T-helper 2 cell treated with Interferon-gamma antibody and Interleukin-4, amounts not matched to agents 100 ng/mL and 5 ng/mL, for 36 hours (primary cell): ENCODE results near the gene TPSB2. TPM values are rescaled to one million over a fixed set of nuclear protein-coding genes. Genes with fewer than 3 reads are reported as not detected.
"Not testable (repeated sequence)": the region's sequence is repeated elsewhere in the genome, so short reads cannot be mapped to it uniquely, and the experiment has no call there.

Source experiments
- intact Hi-C: fragments of 100-400 bp; cut with micrococcal nuclease; formaldehyde crosslinking; loops from one replicate; pipeline ENCODE4 v1.15.1; 2023
- total RNA-seq: library from RNA; stranded (reverse); gene quantifications from 2 replicates; pipeline ENCODE4 v1.2.3, GENCODE V29; 2022

The TPSB2 gene
- total RNA-seq, 1 donor from 2014 or later: not detected

DNA sequence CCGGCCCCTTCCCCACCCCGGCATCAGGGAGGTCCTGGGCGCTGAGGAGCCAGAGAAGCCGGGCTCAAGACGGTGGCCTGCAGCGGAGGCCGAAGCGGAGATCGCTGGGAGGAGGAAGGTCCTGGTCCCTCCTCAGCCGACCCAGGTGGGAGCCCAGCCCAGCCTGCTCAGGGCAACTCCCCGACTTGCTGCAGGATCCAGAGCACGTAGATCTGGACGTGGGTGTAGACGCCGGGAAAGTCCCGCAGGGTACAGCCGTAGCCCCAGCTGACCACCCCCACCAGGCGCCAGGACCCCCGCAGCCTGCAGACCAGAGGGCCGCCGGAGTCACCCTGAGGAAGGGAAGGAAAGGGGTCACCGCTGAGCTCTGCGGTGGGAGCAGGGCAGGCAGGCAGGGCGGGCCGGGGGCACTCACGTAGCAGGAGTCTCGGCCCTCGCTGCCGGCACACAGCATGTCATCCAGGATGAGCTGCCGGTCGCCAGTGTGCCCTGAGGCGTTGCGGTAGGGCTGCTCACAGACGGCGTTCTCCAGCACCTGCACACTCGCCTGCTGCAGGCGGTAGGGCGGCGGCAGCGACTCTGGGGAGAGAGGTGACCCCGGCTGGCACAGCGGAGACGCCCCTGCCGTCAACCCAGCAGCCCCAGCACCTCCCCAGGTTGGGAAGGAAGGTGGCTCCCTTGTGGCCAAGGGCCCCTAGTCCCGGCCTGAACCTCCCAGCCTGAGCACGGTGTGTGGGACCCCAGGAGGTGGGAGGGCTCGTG lies 31.3 kb upstream of the TPSB2 start:
- intact Hi-C loops: no loop called here

DNA sequence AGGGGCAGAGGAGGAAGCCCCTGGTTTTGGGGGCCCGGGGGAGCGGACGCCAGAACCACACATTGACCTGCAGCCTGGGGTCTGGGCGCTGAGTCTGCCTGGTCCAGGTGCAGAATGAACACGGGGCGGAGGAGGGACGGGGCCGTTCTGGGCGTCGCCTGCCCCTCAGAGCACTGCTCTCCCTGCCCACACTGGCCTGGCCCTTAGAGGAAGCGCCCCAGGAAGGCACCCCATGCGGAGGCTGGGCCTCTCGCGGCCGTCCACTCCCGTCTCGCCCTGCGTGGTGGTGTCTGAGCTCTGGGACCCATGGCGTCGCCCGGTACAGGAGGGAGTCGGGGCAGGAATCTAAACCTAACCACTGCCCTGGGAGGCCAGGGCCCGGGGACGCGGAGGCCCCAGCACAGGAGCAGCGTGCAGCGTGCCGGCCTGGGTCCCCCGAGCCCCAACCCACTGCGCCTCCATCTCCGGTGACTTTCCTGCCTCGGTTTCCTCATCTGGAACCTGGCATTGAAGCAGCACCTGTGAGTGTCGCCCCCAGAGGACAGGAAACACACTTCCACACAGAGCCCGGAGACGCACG lies 30.2 kb upstream of the TPSB2 start:
- intact Hi-C loops: no loop called here

DNA sequence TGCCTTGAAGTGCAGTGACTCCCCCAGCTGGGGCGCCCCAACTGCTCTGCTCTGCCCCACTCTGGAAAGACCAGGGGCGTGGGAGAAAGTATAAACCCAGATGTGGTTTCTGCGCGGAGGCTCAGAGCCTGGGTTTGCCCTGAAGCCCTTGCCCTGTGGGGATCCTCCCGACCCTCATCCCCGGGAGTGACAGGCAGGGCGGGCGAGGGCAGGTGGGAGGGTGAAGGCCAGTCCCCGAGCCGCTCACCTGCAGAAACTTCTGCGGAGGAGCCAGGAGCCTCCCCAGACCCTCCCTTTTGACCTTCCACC lies 29.7 kb upstream of the TPSB2 start:
- intact Hi-C loops: no loop called here

DNA sequence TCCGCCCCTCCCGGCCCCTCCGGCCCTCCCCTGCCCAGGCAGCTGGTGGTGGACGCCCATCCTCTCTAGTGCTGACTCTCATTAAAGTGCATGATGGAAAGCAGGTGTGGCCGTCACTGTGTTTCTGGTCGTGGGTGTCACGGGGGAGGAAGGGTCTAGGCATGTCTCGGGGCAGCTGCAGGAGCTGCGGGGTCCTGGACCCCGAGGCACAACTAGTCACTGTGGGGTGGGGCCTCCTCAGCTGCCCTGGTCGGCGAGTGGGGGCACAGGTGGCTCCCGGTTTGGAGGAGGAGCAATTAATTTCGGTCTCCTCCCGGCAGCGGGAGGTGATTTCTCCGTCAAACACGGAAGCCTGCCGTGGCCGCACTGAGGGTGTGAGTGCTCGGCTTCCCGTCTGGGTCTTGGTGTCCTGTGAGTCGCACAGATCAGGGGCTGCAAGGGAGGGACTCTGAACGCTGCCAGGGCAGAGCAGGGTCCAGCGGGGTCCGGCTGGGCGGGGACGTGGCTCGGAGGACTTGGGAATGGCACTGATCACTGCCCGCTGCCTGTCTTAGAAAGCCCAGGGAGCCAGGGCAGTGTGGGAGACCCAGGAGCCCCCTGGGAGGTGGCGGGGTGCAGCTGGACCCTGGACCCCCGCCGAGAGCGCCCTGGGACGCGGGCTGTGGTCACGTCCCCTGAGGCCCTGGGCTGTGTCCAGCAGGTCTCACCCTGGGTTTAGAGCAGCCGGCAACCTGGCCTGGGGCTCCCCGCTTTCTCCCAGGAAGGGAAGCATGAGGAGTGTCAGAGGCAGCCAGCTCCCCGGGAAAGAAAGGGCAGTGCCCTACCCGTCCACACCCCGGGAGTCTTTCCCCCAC lies 29.1 kb upstream of the TPSB2 start:
- intact Hi-C loops: no loop called here

DNA sequence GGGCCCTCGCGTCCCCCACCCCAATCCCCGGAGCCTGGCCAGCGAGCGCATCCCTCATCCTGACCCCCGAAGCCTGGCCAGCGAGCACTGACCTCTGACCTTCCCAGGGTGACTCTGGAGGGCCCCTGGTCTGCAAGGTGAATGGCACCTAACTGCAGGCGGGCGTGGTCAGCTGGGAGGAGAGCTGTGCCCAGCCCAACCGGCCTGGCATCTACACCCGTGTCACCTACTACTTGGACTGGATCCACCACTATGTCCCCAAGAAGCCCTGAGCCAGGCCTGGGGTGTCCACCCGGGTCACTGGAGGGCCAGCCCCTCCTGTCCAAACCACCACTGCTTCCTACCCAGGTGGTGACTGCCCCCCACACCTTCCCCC lies 28.2 kb upstream of the TPSB2 start:
- intact Hi-C loops: no loop called here

DNA sequence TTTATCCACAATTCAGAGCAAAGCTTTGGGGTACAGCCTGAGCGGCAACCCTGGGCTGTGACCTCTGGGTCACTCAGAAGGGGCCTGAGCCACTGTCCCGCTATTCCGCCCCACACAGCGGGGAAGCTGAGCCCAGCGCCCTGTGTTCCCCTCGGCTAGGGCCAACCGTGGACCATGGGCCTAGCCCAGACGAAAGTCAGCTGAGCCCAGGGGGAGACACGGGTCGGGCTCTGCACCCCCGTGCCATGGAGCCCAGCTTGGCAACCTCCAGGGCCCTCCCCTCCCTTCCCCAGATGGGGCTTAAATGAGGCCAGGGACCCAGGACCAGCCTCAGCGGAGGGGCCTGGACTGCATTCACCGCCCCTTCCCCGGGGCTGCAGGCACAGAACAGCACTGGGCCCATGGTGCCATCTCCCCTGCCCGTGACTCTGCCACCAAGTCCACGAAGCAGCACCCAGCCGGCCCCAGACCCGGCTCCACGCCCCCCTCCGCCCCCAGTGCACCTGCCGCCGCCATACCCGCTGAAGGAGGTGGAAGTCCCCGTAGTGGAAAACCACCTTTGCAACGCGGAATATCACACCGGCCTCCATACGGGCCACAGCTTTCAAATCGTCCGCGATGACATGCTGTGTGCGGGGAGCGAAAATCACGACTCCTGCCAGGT lies 27.7 kb upstream of the TPSB2 start:
- intact Hi-C loops: no loop called here

DNA sequence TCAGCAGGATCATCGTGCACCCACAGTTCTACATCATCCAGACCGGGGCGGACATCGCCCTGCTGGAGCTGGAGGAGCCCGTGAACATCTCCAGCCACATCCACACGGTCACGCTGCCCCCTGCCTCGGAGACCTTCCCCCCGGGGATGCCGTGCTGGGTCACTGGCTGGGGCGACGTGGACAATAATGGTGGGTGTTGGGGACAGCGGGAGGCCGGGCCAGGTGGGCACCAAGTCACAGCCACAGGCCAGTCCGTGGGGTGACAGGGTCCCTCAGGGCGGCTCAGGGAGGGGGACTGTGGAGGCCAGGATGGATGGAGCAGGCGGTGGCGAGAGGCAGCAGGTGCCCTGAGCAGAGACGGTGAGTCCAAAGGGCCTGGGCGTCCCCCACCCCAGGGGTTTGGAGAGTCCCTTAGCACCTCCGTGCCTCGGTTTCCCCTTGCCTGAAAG lies 26.9 kb upstream of the TPSB2 start:
- intact Hi-C loops: no loop called here

DNA sequence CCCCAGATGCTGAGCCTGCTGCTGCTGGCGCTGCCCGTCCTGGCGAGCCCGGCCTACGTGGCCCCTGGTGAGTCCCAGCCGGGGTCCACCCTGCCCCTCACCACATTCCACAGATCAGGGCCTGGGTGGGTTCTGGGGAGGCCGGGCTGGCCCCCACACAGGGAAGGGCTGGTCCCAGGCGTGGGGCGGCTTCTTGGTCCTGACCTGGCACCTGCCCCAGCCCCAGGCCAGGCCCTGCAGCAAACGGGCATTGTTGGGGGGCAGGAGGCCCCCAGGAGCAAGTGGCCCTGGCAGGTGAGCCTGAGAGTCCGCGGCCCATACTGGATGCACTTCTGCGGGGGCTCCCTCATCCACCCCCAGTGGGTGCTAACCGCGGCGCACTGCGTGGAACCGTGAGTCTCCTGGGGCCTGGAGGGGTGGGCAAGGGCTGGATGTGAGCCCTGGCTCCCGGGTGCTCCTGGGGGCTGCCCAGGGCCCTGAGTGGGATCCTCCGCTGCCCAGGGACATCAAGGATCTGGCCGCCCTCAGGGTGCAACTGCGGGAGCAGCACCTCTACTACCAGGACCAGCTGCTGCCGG lies 26.4 kb upstream of the TPSB2 start:
- intact Hi-C loops: not testable (repeated sequence)

DNA sequence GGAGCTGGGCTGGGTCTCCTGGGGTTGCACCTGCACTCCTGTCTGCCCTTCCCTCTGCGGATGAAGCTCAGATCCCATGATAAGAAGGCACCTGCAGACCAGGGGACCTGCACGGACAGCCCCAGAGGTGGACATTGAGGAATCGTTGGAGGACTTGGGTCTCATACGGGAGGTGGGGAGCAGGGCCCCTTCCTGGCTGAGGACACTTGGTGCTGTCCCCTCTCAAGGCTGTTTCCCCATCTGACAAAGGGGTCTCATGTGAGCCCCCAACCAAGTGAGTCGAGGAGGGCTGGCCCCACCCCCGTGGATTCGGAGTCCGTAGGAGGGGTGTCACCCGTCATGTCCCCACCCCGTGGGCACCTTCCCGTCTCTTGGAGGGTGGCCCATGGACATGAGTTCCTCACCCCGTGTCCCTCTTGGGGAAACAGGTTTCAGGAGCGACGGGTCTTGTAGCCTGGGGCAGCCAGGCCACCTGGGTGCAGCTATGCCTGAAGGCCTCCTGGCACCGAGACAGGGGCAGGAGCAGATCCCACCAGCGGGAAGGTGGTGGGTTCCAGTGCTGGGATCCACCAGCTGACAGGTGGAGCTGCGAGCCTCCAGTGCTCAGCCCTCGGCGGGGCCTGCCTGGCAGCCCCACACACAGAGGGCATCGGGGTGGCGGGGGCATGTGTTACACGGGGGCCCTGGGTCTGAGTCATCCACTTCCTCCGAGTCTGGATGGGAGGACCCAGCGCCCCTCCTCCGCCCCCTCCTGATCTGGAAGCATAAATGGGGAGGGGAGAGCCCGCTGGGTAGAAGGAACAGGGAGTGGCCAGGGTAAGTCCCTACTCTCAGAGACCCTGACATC lies 25.5 kb upstream of the TPSB2 start, which contains the start of gene TPSD1:
Gene TPSD1, plus strand, starts transcription at position 794 of the 847 bp plus-strand sequence. CDS start 212 bp downstream, outside the sequence.
- intact Hi-C loops: not testable (repeated sequence)

DNA sequence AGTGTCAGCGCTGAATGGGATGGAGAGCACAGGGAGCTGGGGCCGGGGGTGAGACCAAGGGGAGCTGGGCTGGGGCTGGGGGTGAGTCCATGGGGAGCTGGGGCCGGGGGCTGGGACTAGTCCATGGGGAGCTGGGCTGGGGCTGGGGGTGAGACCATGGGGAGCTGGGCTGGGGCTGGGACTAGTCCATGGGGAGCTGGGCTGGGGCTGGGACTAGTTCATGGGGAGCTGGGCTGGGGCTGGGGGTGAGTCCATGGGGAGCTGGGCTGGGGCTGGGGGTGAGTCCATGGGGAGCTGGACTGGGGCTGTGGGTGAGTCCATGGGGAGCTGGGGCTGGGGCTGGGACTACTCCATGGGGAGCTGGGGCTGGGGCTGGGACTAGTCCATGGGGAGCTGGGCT lies 24.8 kb upstream of the TPSB2 start:
- intact Hi-C loops: not testable (repeated sequence)

DNA sequence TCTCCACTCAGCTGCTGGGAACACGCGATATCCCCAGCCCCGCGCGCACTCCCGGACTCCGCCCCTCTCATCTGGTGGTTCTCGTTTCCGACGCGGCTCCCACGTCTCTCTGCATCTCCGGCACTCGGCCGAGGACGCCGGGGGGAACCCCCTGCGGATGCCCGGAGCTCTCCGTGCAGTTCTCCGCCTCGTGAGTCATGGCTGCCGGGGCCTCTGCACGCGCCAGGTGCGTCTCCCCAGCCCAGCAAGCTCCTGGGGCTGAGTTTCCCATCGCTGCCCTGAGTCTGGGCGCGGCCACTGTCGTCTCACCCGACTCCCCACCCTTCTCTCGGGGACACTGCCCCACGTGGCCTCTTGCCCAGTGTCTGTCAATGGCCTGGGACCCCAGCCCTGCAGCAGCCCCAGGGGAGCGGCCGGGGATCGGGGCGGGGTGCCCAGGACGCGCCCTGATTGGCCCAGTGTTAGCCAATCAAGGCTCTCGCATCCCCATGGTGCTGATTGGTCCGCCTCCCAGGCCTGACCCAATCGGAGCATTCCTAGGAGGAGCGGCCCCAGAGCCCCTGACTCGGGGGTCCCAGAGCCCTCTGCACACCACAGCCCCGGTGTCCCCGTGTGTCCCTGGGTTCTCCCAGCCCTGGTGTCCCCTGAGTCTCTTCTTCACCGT lies 23.8 kb upstream of the TPSB2 start:
- intact Hi-C loops: not testable (repeated sequence)

DNA sequence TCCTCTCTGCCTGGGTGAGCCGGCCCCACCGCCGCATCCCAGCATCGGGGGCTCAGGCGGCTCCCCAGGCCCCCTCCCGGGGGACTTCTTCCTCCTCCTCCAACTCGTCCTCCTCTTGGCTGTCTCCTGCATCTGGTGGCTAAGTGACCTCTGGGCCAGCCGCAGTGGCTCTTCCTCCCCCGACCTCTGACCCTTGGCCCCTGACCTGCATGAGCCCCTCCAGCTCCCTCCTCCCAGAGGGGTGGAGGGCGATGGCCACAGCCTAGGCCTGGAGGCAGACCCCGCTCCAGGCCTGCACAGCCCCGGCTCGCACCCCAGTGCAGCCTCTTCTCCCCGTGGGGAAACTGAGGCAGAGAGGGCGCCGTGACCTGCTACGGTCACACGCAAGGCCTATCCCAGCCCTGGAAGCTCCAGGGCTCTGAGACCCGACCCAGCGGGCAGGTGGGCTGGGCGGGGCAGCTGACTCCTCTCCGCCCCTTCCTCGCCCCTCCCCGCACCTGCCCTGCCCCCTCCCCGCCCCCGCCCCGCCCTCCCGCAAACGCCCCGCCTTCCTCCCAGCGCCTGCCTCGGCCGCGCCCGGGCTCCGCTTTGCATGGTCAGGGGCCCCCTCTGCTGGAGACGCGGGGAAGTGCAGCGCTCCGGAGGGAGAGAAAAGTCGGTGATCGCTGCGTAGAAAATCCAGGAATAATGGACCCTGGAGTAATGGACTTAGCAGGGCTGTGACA lies 19.2 kb upstream of the TPSB2 start:
- intact Hi-C loops: not testable (repeated sequence)

DNA sequence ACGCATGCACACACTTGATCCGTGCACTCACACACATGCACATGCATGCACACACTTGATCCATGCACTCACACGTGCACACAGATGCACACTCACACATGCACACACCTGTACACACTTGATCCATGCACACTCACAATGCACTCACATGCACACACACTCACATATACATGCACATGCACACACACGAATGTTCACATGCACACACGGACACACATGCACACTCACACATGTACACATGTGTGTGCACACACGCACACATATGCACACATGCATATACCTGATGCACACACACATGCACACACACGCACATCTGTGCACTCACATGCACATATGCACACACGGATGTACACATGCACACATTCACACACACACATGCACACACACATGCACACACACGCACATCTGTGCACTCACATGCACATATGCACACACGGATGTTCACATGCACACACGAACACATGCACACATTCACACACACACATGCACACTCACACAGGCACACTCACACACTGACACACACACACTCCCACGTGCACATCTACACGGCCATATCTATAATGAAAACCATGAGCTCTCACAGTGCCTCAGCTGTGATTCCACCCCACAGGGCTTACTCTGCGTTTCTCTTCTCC lies 18.0 kb upstream of the TPSB2 start:
- intact Hi-C loops: not testable (repeated sequence)

DNA sequence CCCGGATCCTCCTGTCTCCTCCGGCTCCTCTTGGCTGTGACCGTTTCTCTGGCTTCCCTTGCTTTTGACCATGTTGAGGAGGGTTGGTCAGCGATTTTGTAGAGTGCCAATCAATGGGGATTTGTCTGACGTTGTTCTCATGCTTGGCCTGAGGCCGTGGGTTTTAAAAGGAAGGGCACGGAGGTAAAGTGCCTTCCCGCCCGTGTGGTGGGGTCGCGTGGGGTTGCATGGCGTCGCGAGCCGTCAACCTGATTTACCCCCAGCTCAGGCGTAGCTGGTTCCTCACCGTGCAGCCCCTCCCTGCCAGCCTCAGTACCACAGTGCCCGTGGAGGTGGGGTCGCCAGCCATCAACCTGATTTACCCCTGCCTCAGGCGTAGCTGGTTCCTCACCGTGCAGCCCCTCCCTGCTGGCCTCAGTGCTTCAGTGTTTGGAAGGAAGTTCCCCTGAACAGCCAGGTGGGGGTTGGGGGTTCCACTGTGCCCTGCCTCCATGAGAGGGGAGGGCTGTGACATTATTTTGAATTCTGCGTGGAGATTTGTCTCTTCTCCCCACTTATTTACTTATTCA lies 15.6 kb upstream of the TPSB2 start:
- intact Hi-C loops: no loop called here

DNA sequence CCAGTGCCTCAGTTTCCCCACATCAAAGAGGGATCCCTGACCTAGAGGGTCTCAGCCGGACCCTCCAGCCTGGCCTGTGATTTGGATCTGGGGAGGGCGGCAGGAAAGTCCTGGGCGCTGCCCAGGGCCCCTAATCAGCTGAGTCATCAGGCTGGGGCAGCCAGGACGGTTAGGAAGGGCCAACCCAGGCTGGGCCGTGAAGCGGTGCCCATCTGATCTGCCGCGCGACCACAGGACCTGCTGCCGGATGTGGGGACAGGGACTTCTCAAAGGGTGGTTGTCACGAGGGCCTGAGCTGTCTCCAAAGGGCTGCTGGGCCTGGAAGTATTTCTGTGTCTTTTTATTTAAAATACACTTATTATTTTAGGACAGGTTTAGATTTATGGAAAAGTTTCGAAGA lies 14.9 kb upstream of the TPSB2 start:
- intact Hi-C loops: no loop called here

DNA sequence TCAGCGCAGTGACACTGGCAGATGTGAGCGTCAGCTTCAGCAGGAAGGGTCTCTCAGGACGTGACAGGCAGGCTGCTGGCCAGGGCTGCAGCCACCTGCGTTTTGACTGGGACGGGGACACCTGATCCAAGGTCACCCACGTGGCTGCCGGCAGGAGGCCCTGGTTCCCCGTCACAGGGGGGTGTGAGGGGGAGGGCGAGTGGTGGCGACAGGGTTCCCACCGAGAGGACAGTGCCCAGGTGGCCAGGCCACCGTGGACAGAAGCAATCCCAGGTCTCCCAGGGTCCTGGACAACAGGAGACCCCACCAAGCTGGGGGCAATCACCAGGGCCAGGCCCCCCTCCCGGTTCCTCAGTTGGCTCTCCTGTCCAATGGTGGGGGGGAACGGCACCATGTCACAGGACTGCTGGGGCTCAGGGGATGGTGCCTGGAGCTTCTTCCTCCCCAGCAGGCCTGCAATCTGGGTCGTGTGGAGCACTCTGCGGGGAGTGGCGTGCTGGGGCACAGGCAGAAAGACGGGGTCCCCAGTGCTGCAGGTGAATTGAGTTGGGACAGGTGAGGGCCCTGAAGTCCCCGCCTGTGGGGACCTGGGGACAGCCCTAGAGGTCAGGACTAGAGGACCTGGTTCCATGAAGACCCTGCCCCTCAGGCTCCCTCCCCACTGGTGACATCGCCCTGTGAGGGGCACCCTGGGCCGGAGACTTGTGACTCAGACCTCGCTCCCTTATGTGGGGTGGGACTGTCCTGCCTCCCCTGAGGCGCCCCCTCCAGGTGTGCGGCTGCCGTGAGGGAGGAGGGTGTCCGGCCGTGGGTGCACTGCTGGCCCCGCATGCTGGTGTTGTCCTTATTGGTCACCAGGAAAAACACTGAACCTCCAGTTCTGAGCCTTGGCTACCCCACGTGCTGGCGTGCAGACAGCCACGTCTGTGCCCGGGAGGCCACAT lies 14.2 kb upstream of the TPSB2 start:
- intact Hi-C loops: not testable (repeated sequence)

DNA sequence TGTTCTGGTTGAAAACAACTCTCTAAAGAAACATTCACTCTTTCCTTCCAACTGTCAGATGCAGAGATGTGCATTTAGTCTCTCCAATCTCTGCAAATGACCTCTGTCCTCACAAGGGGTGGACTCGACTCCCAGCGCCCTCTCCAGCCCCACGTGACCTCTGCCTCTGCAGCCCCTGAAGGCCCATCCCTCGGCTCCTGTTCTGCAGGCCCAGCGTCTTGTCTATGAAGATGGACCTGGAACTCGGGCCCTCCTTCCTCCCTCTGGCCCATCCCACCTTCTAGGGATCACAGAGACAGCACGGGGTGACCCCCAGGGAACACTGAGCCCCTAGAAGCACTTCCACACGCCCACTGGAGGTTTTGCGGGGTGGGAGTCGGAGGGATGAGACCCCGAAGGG lies 13.4 kb upstream of the TPSB2 start:
- intact Hi-C loops: not testable (repeated sequence)
